ENCODE data around the gene KCNQ5. TPM values are rescaled to one million over a fixed set of nuclear protein-coding genes. Genes with fewer than 3 reads are reported as not detected.

KCNQ5 gene
- total RNA-seq, 1 experiment from 2014 or later: not detected

DNA sequence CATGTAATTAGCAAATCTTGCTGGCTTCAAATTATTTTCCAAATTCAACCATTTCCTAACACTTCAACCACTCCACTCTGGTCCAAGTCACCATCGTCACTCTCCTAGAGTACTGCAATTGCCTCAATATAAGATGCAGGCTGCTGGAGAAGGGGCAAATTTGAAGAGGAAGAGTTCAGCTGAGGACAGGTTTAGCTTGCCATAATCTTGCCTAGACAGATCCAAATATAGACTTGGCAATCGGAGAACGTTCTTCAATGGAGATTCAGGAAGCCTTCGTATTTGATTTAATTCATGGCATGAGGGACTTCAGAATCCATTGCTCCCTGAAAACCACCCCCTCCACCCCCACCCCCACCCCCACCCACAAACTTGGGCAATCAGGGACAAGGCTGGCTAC is 618.9 kb downstream of the KCNQ5 start:
- Histone ChIP-seq H3K27me3 (ENCODE audit: insufficient read depth, low read length) (no peaks in the 10 kb centered on the region), H3K9me3 (ENCODE audit: control insufficient read depth in 1 of 2, insufficient read depth in 1 of 2, low read depth in 1 of 2, low read length in 2 of 2) (no peaks in the 10 kb centered on the region), H3K4me1 (ENCODE audit: control insufficient read depth in 1 of 2, insufficient read depth in 2 of 2, low read length in 2 of 2) (no peaks in the 10 kb centered on the region), H3K9me2 (ENCODE audit: insufficient read depth) (no peaks in the 10 kb centered on the region), H4K20me1 (ENCODE audit: insufficient read depth) (no peaks in the 10 kb centered on the region), H3K27ac (ENCODE audit: low read depth, low read length) (no peak overlapping the region), H3K36me3 (ENCODE audit: control insufficient read depth in 1 of 2, insufficient read depth in 2 of 2, low read length in 2 of 2) (no peaks in the 10 kb centered on the region), H3K9ac (ENCODE audit: low read length) (no peak overlapping the region), H2AFZ (ENCODE audit: low read depth, low read length, poor library complexity, severe bottlenecking) (no peak overlapping the region), H3K4me2 (ENCODE audit: low read length) (no peak overlapping the region), H3K79me2 (ENCODE audit: insufficient read depth, low read length) (no peaks in the 10 kb centered on the region), H3K4me3 (replicated peaks in 1 of 2; ENCODE audit: low read depth in 1 of 2, low read length in 2 of 2) (no peak overlapping the region)
- ChIA-PET CTCF (no interaction called here), POLR2A (no interaction called here), RAD21 (ENCODE audit: low non-redundant PET in 1 of 2, low total read pairs in 2 of 2, uncharacterized antibody in 2 of 2, unreplicated experiment in 2 of 2) (no interaction called here)
- no TSS peak for BruUV-seq (replicated peaks)
- no peak for TF ChIP-seq CBX3 (IDR thresholded peaks at IDR 0.05; ENCODE audit: low read depth)
- no peak for TF ChIP-seq CTCF (IDR thresholded peaks at IDR 0.05 in 2 of 3, conservative IDR thresholded peaks at IDR 0.05 in 1 of 3; ENCODE audit: borderline replicate concordance in 1 of 3, insufficient read depth in 1 of 3, low read depth in 2 of 3, low read length in 2 of 3)
- TF ChIP-seq, protein P1, sequence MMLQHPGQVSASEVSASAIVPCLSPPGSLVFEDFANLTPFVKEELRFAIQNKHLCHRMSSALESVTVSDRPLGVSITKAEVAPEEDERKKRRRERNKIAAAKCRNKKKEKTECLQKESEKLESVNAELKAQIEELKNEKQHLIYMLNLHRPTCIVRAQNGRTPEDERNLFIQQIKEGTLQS (IDR thresholded peaks at IDR 0.05): no peak
- TF ChIP-seq YY1 (IDR thresholded peaks at IDR 0.05; ENCODE audit: extremely low read depth, insufficient replicate concordance, low read depth, low read length): no peak
- TF ChIP-seq, protein P2, sequence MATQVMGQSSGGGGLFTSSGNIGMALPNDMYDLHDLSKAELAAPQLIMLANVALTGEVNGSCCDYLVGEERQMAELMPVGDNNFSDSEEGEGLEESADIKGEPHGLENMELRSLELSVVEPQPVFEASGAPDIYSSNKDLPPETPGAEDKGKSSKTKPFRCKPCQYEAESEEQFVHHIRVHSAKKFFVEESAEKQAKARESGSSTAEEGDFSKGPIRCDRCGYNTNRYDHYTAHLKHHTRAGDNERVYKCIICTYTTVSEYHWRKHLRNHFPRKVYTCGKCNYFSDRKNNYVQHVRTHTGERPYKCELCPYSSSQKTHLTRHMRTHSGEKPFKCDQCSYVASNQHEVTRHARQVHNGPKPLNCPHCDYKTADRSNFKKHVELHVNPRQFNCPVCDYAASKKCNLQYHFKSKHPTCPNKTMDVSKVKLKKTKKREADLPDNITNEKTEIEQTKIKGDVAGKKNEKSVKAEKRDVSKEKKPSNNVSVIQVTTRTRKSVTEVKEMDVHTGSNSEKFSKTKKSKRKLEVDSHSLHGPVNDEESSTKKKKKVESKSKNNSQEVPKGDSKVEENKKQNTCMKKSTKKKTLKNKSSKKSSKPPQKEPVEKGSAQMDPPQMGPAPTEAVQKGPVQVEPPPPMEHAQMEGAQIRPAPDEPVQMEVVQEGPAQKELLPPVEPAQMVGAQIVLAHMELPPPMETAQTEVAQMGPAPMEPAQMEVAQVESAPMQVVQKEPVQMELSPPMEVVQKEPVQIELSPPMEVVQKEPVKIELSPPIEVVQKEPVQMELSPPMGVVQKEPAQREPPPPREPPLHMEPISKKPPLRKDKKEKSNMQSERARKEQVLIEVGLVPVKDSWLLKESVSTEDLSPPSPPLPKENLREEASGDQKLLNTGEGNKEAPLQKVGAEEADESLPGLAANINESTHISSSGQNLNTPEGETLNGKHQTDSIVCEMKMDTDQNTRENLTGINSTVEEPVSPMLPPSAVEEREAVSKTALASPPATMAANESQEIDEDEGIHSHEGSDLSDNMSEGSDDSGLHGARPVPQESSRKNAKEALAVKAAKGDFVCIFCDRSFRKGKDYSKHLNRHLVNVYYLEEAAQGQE (IDR thresholded peaks at IDR 0.05; ENCODE audit: low read depth): no peak
- no peak for TF ChIP-seq POLR2A (IDR thresholded peaks at IDR 0.05; ENCODE audit: borderline replicate concordance, extremely low read depth, insufficient read depth, insufficient read length)
- no peak for TF ChIP-seq FOSL1 (IDR thresholded peaks at IDR 0.05; ENCODE audit: low read depth)
- TF ChIP-seq, protein P3, sequence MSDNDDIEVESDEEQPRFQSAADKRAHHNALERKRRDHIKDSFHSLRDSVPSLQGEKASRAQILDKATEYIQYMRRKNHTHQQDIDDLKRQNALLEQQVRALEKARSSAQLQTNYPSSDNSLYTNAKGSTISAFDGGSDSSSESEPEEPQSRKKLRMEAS (IDR thresholded peaks at IDR 0.05): no peak
- TF ChIP-seq CEBPB (IDR thresholded peaks at IDR 0.05; ENCODE audit: low read depth): no peak
- no peak for TF ChIP-seq SP1 (IDR thresholded peaks at IDR 0.05; ENCODE audit: low read depth)
- no peak for ATAC-seq
- intact Hi-C loops (cut with micrococcal nuclease): no loop called here
- DNase-seq (ENCODE audit: low read depth, low spot score): no peak

Measured in HCT116 (cell line).